Esophagus squamous epithelium (tissue), 4 donors: ENCODE data around the gene VAPB.

Source experiments
- POLR2A ChIP-seq, 4 donors: fragments of 450-650 bp; IDR thresholded peaks; one replicate each; pipeline ENCODE4 v1.6.1; 2017; ENCODE audit warnings: antibody characterized with exemption in 4 of 4, mild to moderate bottlenecking in 4 of 4, moderate library complexity in 3 of 4
- TF ChIP-seq, protein P1 (sequence below), 6 experiments: fragments of 450-650 bp in 4 of 6; fragments of 200-600 bp in 2 of 6; sonication (generic) in 2 of 6; IDR thresholded peaks; one replicate each; pipeline ENCODE4 v1.5.1; 2016 to 2019; ENCODE audit warnings: antibody characterized with exemption in 6 of 6, mild to moderate bottlenecking in 4 of 6, moderate library complexity in 4 of 6

DNA sequence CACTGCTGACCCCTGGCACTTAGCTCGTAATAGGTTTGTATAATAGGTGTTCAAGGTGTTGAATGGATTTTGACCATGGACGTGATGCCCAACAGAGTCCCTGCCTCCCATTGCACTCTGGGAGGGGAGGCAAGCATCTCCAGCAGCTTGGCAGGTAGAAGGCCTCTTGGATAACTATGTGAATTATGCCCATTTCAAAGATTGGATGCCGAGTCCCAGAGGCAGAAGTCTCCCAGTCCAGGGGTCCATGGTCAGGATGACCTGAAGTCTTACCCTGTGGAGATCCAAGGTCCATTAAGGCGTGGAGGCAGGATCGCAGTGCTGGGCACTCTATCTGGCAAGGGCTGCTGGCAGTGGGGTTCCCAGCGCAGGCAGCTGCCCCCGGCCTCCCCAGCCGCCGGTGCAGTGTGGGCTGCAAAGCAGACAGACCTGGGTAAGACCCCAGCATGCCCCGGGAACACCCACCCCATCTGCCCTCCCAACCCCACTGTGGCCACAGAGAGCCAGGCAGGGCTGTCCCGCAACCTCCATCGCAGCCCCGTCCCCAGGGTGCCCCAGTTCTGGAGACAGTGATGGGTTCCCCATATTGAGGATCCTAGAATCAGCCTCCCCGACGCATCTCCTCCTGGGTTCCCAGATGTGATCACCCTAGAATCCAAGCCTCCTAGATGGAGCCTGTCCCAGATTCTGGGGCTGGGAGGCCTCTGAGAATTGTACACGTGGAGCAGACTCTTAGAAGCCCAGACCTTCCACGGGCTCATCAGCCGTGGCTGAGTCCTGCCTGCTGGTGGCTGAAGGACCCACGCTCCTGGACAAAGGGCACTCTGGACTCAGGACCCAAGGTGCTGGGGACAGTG lies 81.5 kb downstream of the VAPB start:
- TF ChIP-seq, protein P1, sequence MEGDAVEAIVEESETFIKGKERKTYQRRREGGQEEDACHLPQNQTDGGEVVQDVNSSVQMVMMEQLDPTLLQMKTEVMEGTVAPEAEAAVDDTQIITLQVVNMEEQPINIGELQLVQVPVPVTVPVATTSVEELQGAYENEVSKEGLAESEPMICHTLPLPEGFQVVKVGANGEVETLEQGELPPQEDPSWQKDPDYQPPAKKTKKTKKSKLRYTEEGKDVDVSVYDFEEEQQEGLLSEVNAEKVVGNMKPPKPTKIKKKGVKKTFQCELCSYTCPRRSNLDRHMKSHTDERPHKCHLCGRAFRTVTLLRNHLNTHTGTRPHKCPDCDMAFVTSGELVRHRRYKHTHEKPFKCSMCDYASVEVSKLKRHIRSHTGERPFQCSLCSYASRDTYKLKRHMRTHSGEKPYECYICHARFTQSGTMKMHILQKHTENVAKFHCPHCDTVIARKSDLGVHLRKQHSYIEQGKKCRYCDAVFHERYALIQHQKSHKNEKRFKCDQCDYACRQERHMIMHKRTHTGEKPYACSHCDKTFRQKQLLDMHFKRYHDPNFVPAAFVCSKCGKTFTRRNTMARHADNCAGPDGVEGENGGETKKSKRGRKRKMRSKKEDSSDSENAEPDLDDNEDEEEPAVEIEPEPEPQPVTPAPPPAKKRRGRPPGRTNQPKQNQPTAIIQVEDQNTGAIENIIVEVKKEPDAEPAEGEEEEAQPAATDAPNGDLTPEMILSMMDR (IDR thresholded peaks at IDR 0.05): no peak
- no peak for TF ChIP-seq POLR2A (IDR thresholded peaks at IDR 0.05)
